Uterus (tissue), 2 donors: Measurements from ENCODE around the gene MYCBPAP.

Experiments
- POLR2A ChIP-seq, 2 donors: fragments of 450-650 bp; IDR thresholded peaks; one replicate each; pipeline ENCODE4 v1.6.1; 2016; ENCODE audit warnings: antibody characterized with exemption in 2 of 2, mild to moderate bottlenecking in 1 of 2, moderate library complexity in 1 of 2
- TF ChIP-seq, protein P1 (sequence below), 4 experiments: fragments of 200-600 bp in 2 of 4; fragments of 450-650 bp in 2 of 4; sonication (generic) in 2 of 4; IDR thresholded peaks; one replicate each; pipeline ENCODE4 v1.5.1; 2016 to 2019; ENCODE audit warnings: antibody characterized with exemption in 4 of 4, mild to moderate bottlenecking in 2 of 4, moderate library complexity in 1 of 4

DNA sequence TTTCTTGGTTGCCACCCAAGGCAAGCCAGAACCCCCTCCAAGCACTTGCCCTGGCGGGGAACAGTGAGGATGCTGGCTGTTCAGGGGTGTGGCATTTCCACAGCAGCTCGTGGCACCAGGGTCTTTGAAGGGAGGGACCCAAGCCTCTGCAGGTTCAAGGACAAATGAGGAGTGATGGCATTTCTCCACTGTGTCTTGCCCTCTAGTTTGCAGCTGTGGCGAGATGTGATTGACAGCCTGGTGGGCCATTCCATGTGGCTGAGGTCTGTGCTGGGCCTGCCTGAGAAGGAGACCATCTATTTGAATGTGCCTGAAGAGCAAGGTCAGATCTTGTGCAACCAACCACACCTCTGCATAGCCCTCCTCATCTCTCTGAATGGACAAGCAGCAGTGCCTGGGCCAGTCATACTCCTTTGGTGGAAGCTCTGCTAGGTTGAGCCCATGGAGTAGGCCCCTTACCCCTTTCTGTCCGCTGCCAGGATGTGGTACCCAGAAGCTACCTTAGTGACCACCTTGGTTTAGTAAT is 19.8 kb downstream of the MYCBPAP start:
- TF ChIP-seq, protein P1, sequence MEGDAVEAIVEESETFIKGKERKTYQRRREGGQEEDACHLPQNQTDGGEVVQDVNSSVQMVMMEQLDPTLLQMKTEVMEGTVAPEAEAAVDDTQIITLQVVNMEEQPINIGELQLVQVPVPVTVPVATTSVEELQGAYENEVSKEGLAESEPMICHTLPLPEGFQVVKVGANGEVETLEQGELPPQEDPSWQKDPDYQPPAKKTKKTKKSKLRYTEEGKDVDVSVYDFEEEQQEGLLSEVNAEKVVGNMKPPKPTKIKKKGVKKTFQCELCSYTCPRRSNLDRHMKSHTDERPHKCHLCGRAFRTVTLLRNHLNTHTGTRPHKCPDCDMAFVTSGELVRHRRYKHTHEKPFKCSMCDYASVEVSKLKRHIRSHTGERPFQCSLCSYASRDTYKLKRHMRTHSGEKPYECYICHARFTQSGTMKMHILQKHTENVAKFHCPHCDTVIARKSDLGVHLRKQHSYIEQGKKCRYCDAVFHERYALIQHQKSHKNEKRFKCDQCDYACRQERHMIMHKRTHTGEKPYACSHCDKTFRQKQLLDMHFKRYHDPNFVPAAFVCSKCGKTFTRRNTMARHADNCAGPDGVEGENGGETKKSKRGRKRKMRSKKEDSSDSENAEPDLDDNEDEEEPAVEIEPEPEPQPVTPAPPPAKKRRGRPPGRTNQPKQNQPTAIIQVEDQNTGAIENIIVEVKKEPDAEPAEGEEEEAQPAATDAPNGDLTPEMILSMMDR (IDR thresholded peaks at IDR 0.05) = no peak
- TF ChIP-seq POLR2A (IDR thresholded peaks at IDR 0.05) = no peak
